Epithelial cell of prostate (primary cell): Measurements from ENCODE around the gene CDC25C.
"Not testable (repeated sequence)": the region's sequence is repeated elsewhere in the genome, so short reads cannot be mapped to it uniquely, and the experiment has no call there.

Source experiments
- DNase-seq: peaks from one replicate; pipeline ENCODE4 v3.0.0-alpha.2; 2011; ENCODE audit warnings: low read depth, low spot score
- H3K27ac ChIP-seq: fragments of 450-650 bp; 2 replicates; pipeline ENCODE4 v1.5.1; 2017; ENCODE audit warnings: mild to moderate bottlenecking

Gene CDC25C

GRCh38 chr5:138282920-138283742 is 48.5 kb downstream of the CDC25C start:
- DNase-seq: no peak

GRCh38 chr5:138280915-138281314 is 50.7 kb downstream of the CDC25C start:
- H3K27ac ChIP-seq: no peak overlapping the region
- no peak for DNase-seq

More at GRCh38 chr5:138282920-138283742, 48.5 kb downstream of the CDC25C start:
- H3K27ac ChIP-seq: no peak overlapping the region

GRCh38 chr5:138276402-138277054 is 55.1 kb downstream of the CDC25C start:
- DNase-seq: no peak
- no peak overlapping the region for H3K27ac ChIP-seq

- H3K27ac ChIP-seq: no peak overlapping the region
- DNase-seq: no peak
These were observed 55.7 kb downstream of the CDC25C start for GRCh38 chr5:138275895-138276294.

- DNase-seq: no peak
- no peak overlapping the region for H3K27ac ChIP-seq
These were observed 56.2 kb downstream of the CDC25C start for GRCh38 chr5:138275379-138275782.

GRCh38 chr5:138274189-138274853 is 57.3 kb downstream of the CDC25C start, which contains the start of gene GFRA3:
GFRA3 (minus strand) TSS chr5:138274621; CDS start chr5:138274424, 197 bp downstream.
- DNase-seq: no peak
- no peak within 1 kb of the TSS for H3K27ac ChIP-seq

GRCh38 chr5:138273834-138274188 is 57.8 kb downstream of the CDC25C start:
- DNase-seq: no peak
- H3K27ac ChIP-seq: no peak overlapping the region

GRCh38 chr5:138272681-138273080 is 58.9 kb downstream of the CDC25C start:
- H3K27ac ChIP-seq: no peak overlapping the region
- DNase-seq: no peak

- no peak overlapping the region for H3K27ac ChIP-seq
- DNase-seq: no peak
These were observed 60.3 kb downstream of the CDC25C start for GRCh38 chr5:138271281-138271680.

- no peak for DNase-seq
- H3K27ac ChIP-seq: no peak overlapping the region
These were observed 67.4 kb downstream of the CDC25C start for GRCh38 chr5:138264183-138264582.

GRCh38 chr5:138263581-138263980 is 68.0 kb downstream of the CDC25C start:
- H3K27ac ChIP-seq: no peak overlapping the region
- no peak for DNase-seq

- DNase-seq: no peak
These were observed 72.8 kb downstream of the CDC25C start for GRCh38 chr5:138258704-138259292.

GRCh38 chr5:138257583-138257982 is 74.0 kb downstream of the CDC25C start:
- H3K27ac ChIP-seq: no peak overlapping the region
- DNase-seq: no peak

More at GRCh38 chr5:138258704-138259292, 72.8 kb downstream of the CDC25C start:
- no peak overlapping the region for H3K27ac ChIP-seq

GRCh38 chr5:138252944-138253343 is 78.7 kb downstream of the CDC25C start:
- H3K27ac ChIP-seq: no peak overlapping the region
- DNase-seq: no peak

GRCh38 chr5:138247800-138248199 is 83.8 kb downstream of the CDC25C start:
- H3K27ac ChIP-seq, DNase-seq: not testable (repeated sequence)

- no peak overlapping the region for H3K27ac ChIP-seq
- no peak for DNase-seq
These were observed 84.8 kb downstream of the CDC25C start for GRCh38 chr5:138246822-138247221.

GRCh38 chr5:138246334-138246733 is 85.3 kb downstream of the CDC25C start:
- no peak for DNase-seq

GRCh38 chr5:138245717-138246116 is 85.9 kb downstream of the CDC25C start:
- no peak overlapping the region for H3K27ac ChIP-seq
- no peak for DNase-seq

More at GRCh38 chr5:138246334-138246733, 85.3 kb downstream of the CDC25C start:
- no peak overlapping the region for H3K27ac ChIP-seq

GRCh38 chr5:138243794-138244193 is 87.8 kb downstream of the CDC25C start:
- no peak for DNase-seq
- no peak overlapping the region for H3K27ac ChIP-seq

GRCh38 chr5:138241688-138242571 is 89.7 kb downstream of the CDC25C start:
- no peak for DNase-seq
- no peak overlapping the region for H3K27ac ChIP-seq
